Tibial nerve (tissue), 4 donors: ENCODE measurements around the gene LPIN1. TPM values are rescaled to one million over a fixed set of nuclear protein-coding genes. Genes with fewer than 3 reads are reported as not detected.
"Not testable (repeated sequence)": the region's sequence is repeated elsewhere in the genome, so short reads cannot be mapped to it uniquely, and the experiment has no call there.

ENCODE experiments used
- DNase-seq, 2 donors: peaks; one replicate each; pipeline ENCODE4 v3.0.0-alpha.2; 2019; ENCODE audit warnings: low spot score in 2 of 2
- H3K27ac ChIP-seq, 4 donors: fragments of 200-600 bp; sonication (generic) in 3 of 4; one replicate each; pipeline ENCODE4 v1.5.1; 2017 to 2019; ENCODE audit warnings: mild to moderate bottlenecking in 1 of 4
- H3K27me3 ChIP-seq, 2 donors: fragments of 200-600 bp; sonication (generic) in 1 of 2; one replicate each; pipeline versions ENCODE4 v1.5.1 to v1.6.0; 2017 to 2019
- H3K36me3 ChIP-seq, 3 donors: fragments of 200-600 bp; sonication (generic); one replicate each; pipeline ENCODE4 v1.5.1; 2018 to 2019
- H3K4me1 ChIP-seq, 4 donors: fragments of 200-600 bp; sonication (generic) in 3 of 4; one replicate each; pipeline ENCODE4 v1.5.1; 2017 to 2019
- H3K4me3 ChIP-seq, 4 donors: fragments of 200-600 bp; sonication (generic) in 3 of 4; one replicate each; pipeline ENCODE4 v1.5.1; 2017 to 2019; ENCODE audit warnings: mild to moderate bottlenecking in 1 of 4, moderate library complexity in 1 of 4
- H3K9me3 ChIP-seq, 4 donors: fragments of 200-600 bp; sonication (generic) in 3 of 4; one replicate each; pipeline ENCODE4 v1.5.1; 2017 to 2019
- EP300 ChIP-seq, 2 donors: sonication (generic); formaldehyde crosslinking; IDR thresholded peaks; one replicate each; pipeline ENCODE4 v1.6.1; 2017; ENCODE audit warnings: antibody characterized with exemption in 2 of 2, mild to moderate bottlenecking in 1 of 2
- POLR2A ChIP-seq, 2 donors: fragments of 450-650 bp; IDR thresholded peaks; one replicate each; pipeline ENCODE4 v1.6.1; 2017; ENCODE audit warnings: antibody characterized with exemption in 2 of 2, mild to moderate bottlenecking in 2 of 2, moderate library complexity in 2 of 2
- WGBS, 2 donors: methylation state at CpG; one replicate each; pipeline ENCODE4 v1.1.5; 2018; 5-methylcytosine and 5-hydroxymethylcytosine counted together
- total RNA-seq, 4 donors: library from RNA; depleted of rRNA; stranded (reverse); fragments of >200 nt; gene quantifications; one replicate each; pipeline ENCODE4 v1.1.0, GENCODE V29; 2016
- TF ChIP-seq, protein P1 (sequence below), 5 experiments: fragments of 200-600 bp in 3 of 5; fragments of 450-650 bp in 2 of 5; sonication (generic) in 3 of 5; IDR thresholded peaks; one replicate each; pipeline ENCODE4 v1.5.1; 2016 to 2019; ENCODE audit warnings: antibody characterized with exemption in 5 of 5, mild to moderate bottlenecking in 3 of 5, moderate library complexity in 2 of 5

Gene LPIN1
- total RNA-seq, 4 donors from 2014 or later, result 170 to 202 (median 172) TPM

DNA sequence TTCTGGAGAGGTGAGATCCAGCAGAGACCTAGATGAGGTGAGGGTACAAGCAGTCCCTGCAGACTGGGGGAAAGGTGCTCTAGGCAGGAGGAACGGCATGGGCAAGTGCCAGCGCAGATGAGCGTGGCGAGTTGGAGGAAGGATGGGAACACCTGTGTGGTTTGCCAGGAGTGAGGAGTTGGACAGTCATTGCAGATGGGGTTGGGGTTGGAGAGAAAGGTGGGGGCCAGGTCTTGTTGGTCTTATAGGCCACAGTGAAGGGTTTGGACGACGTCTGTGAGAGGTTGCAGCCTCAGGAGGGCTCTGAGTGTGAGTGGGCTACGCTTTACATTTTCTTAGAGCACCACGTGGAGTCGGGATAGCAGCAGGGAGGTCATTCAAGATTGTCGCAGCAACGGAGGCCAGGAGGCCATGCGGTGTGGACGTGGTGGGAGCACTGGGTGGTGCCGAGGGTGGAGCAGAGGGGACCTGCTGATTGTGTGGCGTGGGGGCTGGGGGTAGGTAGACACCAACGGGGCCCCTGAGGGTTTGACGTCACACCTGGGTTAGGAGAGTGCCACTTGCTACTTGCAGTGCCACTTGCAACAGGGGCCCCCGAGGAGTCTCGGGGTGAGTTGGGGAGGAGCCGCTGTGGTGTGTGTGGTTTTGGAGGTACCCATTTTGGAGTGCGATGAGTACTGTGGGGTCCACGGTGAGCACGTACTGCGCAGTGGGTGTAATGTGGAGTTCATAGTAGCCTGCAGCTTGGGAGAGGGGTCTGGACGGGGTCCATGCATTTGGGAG, 66.2 kb downstream of the LPIN1 start:
- no peak for DNase-seq
- no peaks in the 10 kb centered on the region for H3K9me3 ChIP-seq
- 93 to 96% methylated on average over 25 of the region's 25 CpGs for WGBS, 2 donors
- peaks cover 6 to 97% (median 6%) of the 10 kb centered on the region in 3 donors for H3K36me3 ChIP-seq
- H3K4me1 ChIP-seq, result no peaks in the 10 kb centered on the region
- TF ChIP-seq, protein P1, sequence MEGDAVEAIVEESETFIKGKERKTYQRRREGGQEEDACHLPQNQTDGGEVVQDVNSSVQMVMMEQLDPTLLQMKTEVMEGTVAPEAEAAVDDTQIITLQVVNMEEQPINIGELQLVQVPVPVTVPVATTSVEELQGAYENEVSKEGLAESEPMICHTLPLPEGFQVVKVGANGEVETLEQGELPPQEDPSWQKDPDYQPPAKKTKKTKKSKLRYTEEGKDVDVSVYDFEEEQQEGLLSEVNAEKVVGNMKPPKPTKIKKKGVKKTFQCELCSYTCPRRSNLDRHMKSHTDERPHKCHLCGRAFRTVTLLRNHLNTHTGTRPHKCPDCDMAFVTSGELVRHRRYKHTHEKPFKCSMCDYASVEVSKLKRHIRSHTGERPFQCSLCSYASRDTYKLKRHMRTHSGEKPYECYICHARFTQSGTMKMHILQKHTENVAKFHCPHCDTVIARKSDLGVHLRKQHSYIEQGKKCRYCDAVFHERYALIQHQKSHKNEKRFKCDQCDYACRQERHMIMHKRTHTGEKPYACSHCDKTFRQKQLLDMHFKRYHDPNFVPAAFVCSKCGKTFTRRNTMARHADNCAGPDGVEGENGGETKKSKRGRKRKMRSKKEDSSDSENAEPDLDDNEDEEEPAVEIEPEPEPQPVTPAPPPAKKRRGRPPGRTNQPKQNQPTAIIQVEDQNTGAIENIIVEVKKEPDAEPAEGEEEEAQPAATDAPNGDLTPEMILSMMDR (IDR thresholded peaks at IDR 0.05), result no peak
- TF ChIP-seq POLR2A (IDR thresholded peaks at IDR 0.05), result no peak
- TF ChIP-seq EP300 (IDR thresholded peaks at IDR 0.05), result no peak
- H3K27ac ChIP-seq, result no peak overlapping the region
- H3K4me3 ChIP-seq, result no peak overlapping the region
- H3K27me3 ChIP-seq, result no peaks in the 10 kb centered on the region

DNA sequence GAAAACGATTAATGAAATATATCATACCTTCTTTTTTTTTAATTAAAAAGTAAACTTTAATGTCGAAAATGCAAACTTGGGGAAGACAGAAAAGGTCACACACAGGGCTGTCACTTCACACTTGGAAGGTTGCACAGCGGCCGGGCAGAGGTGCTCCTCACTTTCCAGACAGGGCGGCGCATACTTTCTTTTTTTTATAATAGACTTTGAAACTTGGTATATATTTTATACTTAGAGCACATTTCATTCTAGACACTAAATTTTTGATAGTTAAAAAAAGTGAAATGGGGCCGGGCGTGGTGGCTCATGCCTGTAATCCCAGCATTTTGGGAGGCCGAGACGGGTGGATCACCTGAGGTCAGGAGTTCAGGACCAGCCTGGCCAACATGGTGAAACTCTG, 66.9 kb downstream of the LPIN1 start:
- not testable (repeated sequence) for H3K27me3 ChIP-seq, H3K27ac ChIP-seq, H3K4me1 ChIP-seq, H3K9me3 ChIP-seq, H3K4me3 ChIP-seq, DNase-seq
- peaks cover under 1 to 94% (median 6%) of the 10 kb centered on the region in 3 donors for H3K36me3 ChIP-seq
- WGBS, 2 donors, result 95 to 96% methylated on average over 10 of the region's 10 CpGs

DNA sequence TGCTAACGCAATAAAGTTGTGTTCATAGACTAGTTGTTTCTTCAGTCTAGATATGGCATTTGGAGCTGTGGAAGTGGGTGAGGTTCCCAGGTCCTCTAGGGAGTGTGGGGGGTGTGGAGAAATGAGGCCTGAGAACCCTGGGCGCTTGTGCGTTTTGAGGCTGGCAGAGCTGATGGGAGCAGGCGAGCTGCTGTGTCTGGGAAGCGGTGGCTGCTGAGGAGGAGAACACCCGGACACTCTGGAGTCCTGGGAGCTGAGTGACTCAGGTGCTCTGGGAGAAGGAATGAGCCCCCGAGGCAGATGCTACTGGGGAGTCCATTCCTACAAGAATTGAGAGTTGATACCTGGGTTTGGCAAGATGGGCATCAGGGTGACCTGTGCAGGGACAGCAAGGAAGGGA, 67.5 kb downstream of the LPIN1 start:
- DNase-seq, result no peak
- Histone ChIP-seq H3K9me3 (no peaks in the 10 kb centered on the region), H3K36me3 (peaks cover 0 to 89% (median 6%) of the 10 kb centered on the region in 3 donors), H3K27me3 (no peaks in the 10 kb centered on the region), H3K27ac (no peak overlapping the region), H3K4me3 (no peak overlapping the region), H3K4me1 (no peaks in the 10 kb centered on the region)
- TF ChIP-seq EP300 (IDR thresholded peaks at IDR 0.05) (no peak), POLR2A (IDR thresholded peaks at IDR 0.05) (no peak)
- TF ChIP-seq, protein P1 (IDR thresholded peaks at IDR 0.05), result no peak
- 91 to 92% methylated on average over 7 of the region's 7 CpGs for WGBS, 2 donors

DNA sequence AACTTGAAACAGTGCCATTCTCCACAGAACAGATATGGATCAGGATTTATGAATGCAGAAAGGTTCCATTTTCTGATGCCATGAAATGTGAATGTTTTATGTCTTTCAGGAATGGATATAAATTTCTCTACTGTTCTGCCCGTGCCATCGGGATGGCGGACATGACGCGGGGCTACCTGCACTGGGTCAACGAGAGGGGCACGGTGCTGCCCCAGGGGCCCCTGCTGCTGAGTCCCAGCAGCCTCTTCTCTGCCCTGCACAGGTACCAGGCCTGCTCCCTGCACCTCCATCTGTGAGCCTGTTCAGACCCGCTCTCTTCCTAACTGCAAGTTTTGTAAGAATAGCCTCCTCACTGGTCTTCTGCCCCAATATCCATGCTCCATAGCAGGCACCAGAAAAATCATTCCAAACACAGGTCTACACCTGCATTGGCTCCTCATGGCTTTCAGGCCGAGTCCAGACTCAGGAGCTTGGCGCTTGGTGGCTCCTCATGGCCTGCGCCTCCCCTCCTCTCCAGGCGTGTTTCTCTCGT, 68.6 kb downstream of the LPIN1 start:
- Histone ChIP-seq H3K27ac (no peak overlapping the region), H3K36me3 (peaks cover 0 to 89% (median 6%) of the 10 kb centered on the region in 3 donors), H3K27me3 (no peaks in the 10 kb centered on the region), H3K9me3 (no peaks in the 10 kb centered on the region), H3K4me1 (no peaks in the 10 kb centered on the region), H3K4me3 (no peak overlapping the region)
- no peak for DNase-seq
- TF ChIP-seq, protein P1 (IDR thresholded peaks at IDR 0.05), result no peak
- no peak for TF ChIP-seq POLR2A (IDR thresholded peaks at IDR 0.05)
- TF ChIP-seq EP300 (IDR thresholded peaks at IDR 0.05), result no peak
- 92 to 93% methylated on average over 13 of the region's 13 CpGs for WGBS, 2 donors

DNA sequence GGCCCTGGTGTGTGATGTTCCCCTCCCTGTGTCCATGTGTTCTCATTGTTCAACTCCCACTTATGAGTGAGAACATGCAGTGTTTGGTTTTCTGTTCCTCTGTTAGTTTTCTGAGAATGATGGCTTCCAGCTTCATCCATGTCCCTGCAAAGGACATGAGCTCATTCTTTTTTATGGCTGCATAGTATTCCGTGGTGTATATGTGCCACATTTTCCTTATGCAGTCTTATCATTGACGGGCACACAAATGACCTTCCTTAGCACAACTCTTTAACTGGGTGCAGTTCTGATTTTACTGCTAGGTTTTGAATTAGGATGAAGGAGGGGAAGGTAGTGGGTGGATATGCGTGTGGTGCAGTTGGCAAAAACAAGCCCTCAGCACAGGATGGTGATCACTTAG, 70.5 kb downstream of the LPIN1 start:
- H3K9me3 ChIP-seq, H3K27me3 ChIP-seq, DNase-seq, H3K4me3 ChIP-seq, H3K4me1 ChIP-seq, H3K27ac ChIP-seq: not testable (repeated sequence)
- 96 to 98% methylated on average over 3 of the region's 3 CpGs for WGBS, 2 donors
- H3K36me3 ChIP-seq, result peaks cover 2 to 87% (median 6%) of the 10 kb centered on the region in 3 donors

DNA sequence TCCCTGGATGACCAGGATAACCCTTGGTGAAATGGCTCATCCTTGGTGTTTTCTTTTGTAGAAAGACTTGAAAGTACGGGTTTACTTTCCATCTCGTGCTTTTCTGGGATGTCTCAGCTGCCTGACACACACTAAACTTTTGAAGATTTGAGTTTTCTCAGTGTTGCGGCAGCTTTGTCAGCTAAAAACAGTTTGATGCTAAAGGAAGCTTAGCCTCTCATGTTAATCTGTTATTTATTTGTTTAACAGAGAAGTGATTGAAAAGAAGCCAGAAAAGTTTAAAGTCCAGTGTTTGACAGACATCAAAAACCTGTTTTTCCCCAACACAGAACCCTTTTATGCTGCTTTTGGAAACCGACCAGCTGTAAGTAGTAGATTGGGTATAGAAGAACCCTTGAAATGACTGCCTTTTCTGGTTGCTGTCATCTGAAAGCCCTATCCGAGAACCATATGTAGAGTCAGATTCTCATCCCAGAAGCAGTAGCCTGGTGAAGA, 72.8 kb downstream of the LPIN1 start:
- no peaks in the 10 kb centered on the region for H3K9me3 ChIP-seq
- H3K4me1 ChIP-seq, result no peaks in the 10 kb centered on the region
- DNase-seq, result no peak
- TF ChIP-seq, protein P1 (IDR thresholded peaks at IDR 0.05), result no peak
- no peak for TF ChIP-seq POLR2A (IDR thresholded peaks at IDR 0.05)
- no peak for TF ChIP-seq EP300 (IDR thresholded peaks at IDR 0.05)
- peaks cover 2 to 87% (median 6%) of the 10 kb centered on the region in 3 donors for H3K36me3 ChIP-seq
- H3K27ac ChIP-seq, result no peak overlapping the region
- 63 to 67% methylated on average over 5 of the region's 5 CpGs for WGBS, 2 donors
- H3K4me3 ChIP-seq, result no peak overlapping the region
- no peaks in the 10 kb centered on the region for H3K27me3 ChIP-seq
